SK-N-SH (cell line): Measurements from ENCODE around the gene SLC38A3. TPM values are rescaled to one million over a fixed set of nuclear protein-coding genes. Genes with fewer than 3 reads are reported as not detected.

ENCODE experiments used
- CTCF ChIA-PET: fragments of 300-600, 350-600 bp; formaldehyde crosslinking; extraction: SDS; loops from one replicate; lab custom pipeline; 2021; lab: Yijun Ruan, JAX
- POLR2A ChIA-PET: fragments of 350-600 bp; sonication (Branson Sonifier 250); formaldehyde crosslinking; extraction: SDS; loops from one replicate; lab custom pipeline; 2020; ENCODE audit warnings: antibody characterized with exemption, inconsistent platforms; lab: Yijun Ruan, JAX
- DNase-seq: peaks from one replicate; pipeline ENCODE4 v3.0.0; 2012
- H2AFZ ChIP-seq: fragments of 200-600 bp; sonication (generic); 2 replicates; pipeline ENCODE4 v1.8.1; 2016; ENCODE audit warnings: antibody characterized with exemption, mild to moderate bottlenecking, low read depth
- H3F3A ChIP-seq: fragments of 200-600 bp; sonication (generic); replicated peaks from 2 replicates; pipeline ENCODE3; 2016; ENCODE audit warnings: antibody characterized with exemption, mild to moderate bottlenecking; ENCODE audit not compliant: insufficient read depth
- H3K27ac ChIP-seq, 2 experiments: fragments of 200-500 bp in 1 of 2; fragments of 200-600 bp in 1 of 2; sonication (Bioruptor generic) in 1 of 2; sonication (generic), shearing (Covaris generic) in 1 of 2; 2 replicates each; pipeline versions ENCODE4 v1.5.1 to v1.6.1; 2014 to 2016; ENCODE audit warnings: low read depth in 2 of 2, inconsistent platforms in 1 of 2, low read length in 1 of 2, mild to moderate bottlenecking in 1 of 2, mixed read lengths in 1 of 2
- H3K27me3 ChIP-seq: fragments of 200-600 bp; sonication (generic), shearing (Covaris generic); 2 replicates; pipeline ENCODE4 v1.6.1; 2016; ENCODE audit warnings: mixed run types; ENCODE audit not compliant: insufficient read depth
- H3K36me3 ChIP-seq, 2 experiments: fragments of 200-500 bp in 1 of 2; fragments of 200-600 bp in 1 of 2; sonication (Bioruptor generic) in 1 of 2; sonication (generic) in 1 of 2; replicated peaks in 1 of 2; 2 replicates each; pipeline versions ENCODE3 to v1.5.1; 2014 to 2016; ENCODE audit warnings: low read length in 1 of 2, mild to moderate bottlenecking in 1 of 2; ENCODE audit not compliant: insufficient read depth in 2 of 2, control insufficient read depth in 1 of 2
- H3K4me1 ChIP-seq, 2 experiments: fragments of 200-500 bp in 1 of 2; fragments of 200-600 bp in 1 of 2; sonication (Bioruptor generic) in 1 of 2; sonication (generic), shearing (Covaris generic) in 1 of 2; 2 replicates each; pipeline versions ENCODE4 v1.5.1 to v1.6.1; 2014 to 2016; ENCODE audit warnings: low read depth in 1 of 2, low read length in 1 of 2, mixed run types in 1 of 2; ENCODE audit not compliant: insufficient read depth in 2 of 2, control insufficient read depth in 1 of 2
- H3K4me2 ChIP-seq: fragments of 200-600 bp; sonication (generic), shearing (Covaris generic); 2 replicates; pipeline ENCODE4 v1.6.1; 2017; ENCODE audit warnings: mixed run types
- H3K4me3 ChIP-seq, 2 experiments: fragments of 200-500 bp in 1 of 2; fragments of 200-600 bp in 1 of 2; sonication (Bioruptor generic) in 1 of 2; sonication (generic), shearing (Covaris generic) in 1 of 2; 2 replicates each; pipeline versions ENCODE4 v1.5.1 to v1.8.1; 2014 to 2016; ENCODE audit warnings: low read depth in 2 of 2, inconsistent platforms in 1 of 2, low read length in 1 of 2, mild to moderate bottlenecking in 1 of 2, mixed read lengths in 1 of 2, moderate library complexity in 1 of 2
- H3K79me2 ChIP-seq: fragments of 200-600 bp; sonication (generic); 2 replicates; pipeline ENCODE4 v1.8.1; 2017; ENCODE audit warnings: mild to moderate bottlenecking; ENCODE audit not compliant: insufficient read depth
- H3K9ac ChIP-seq: fragments of 200-600 bp; sonication (generic); 2 replicates; pipeline ENCODE4 v1.6.1; 2017; ENCODE audit warnings: mixed run types
- H3K9me2 ChIP-seq: fragments of 200-600 bp; sonication (generic); 2 replicates; pipeline ENCODE4 v1.6.1; 2017; ENCODE audit warnings: mixed run types
- H3K9me3 ChIP-seq: fragments of 200-600 bp; sonication (generic); 2 replicates; pipeline ENCODE4 v1.6.1; 2017; ENCODE audit warnings: mixed run types, mild to moderate bottlenecking, moderate library complexity
- H4K20me1 ChIP-seq: fragments of 200-600 bp; sonication (generic); 2 replicates; pipeline ENCODE4 v1.6.1; 2017; ENCODE audit warnings: mild to moderate bottlenecking, mixed run types; ENCODE audit not compliant: insufficient read depth
- CTCF ChIP-seq: fragments of 200-600 bp; sonication (generic); IDR thresholded peaks from 2 replicates; pipeline ENCODE4 v1.6.1; 2017; ENCODE audit warnings: antibody characterized with exemption, mild to moderate bottlenecking, moderate library complexity
- ELF1 ChIP-seq: IDR thresholded peaks from 2 replicates; pipeline ENCODE4 v1.4.0; 2012
- EZH2phosphoT487 ChIP-seq: fragments of 200-600 bp; sonication (generic); IDR thresholded peaks from 2 replicates; pipeline ENCODE4 v1.6.1; 2017; ENCODE audit warnings: low read depth, mixed run types, mild to moderate bottlenecking, antibody characterized with exemption, moderate library complexity, borderline replicate concordance
- FOSL2 ChIP-seq: IDR thresholded peaks from 2 replicates; pipeline ENCODE4 v1.4.0; 2012; ENCODE audit warnings: low read depth, mild to moderate bottlenecking, moderate library complexity, borderline replicate concordance
- FOXJ3 ChIP-seq: sonication (generic); formaldehyde crosslinking; IDR thresholded peaks from 2 replicates; pipeline ENCODE4 v1.5.1; 2020; ENCODE audit warnings: mild to moderate bottlenecking, missing genetic modification reagents
- GATA2 ChIP-seq: sonication (generic); formaldehyde crosslinking; IDR thresholded peaks from 2 replicates; pipeline ENCODE4 v1.5.0; 2020; ENCODE audit warnings: mild to moderate bottlenecking, missing genetic modification reagents
- MAX ChIP-seq: IDR thresholded peaks from 2 replicates; pipeline ENCODE4 v1.4.0; 2012; ENCODE audit warnings: low read depth
- MEF2A ChIP-seq: IDR thresholded peaks from 2 replicates; pipeline ENCODE4 v1.4.0; 2012; ENCODE audit warnings: low read depth, borderline replicate concordance
- NFIC ChIP-seq: IDR thresholded peaks from 2 replicates; pipeline ENCODE4 v1.4.0; 2012; ENCODE audit warnings: borderline replicate concordance
- PBX3 ChIP-seq: IDR thresholded peaks from 2 replicates; pipeline ENCODE4; 2012
- RAD21 ChIP-seq: IDR thresholded peaks from 2 replicates; pipeline ENCODE4 v1.6.1; 2012; ENCODE audit warnings: mild to moderate bottlenecking, low read length
- REST ChIP-seq: IDR thresholded peaks from 2 replicates; pipeline ENCODE4 v1.6.1; 2012; ENCODE audit warnings: mild to moderate bottlenecking, low read depth, low read length, moderate library complexity
- SIN3A ChIP-seq: IDR thresholded peaks from 2 replicates; pipeline ENCODE4 v1.6.1; 2012; ENCODE audit warnings: low read depth, mild to moderate bottlenecking, low read length, moderate library complexity, borderline replicate concordance
- TAF1 ChIP-seq: IDR thresholded peaks from 2 replicates; pipeline ENCODE4 v1.6.1; 2012; ENCODE audit warnings: low read depth, mild to moderate bottlenecking, low read length, moderate library complexity, borderline replicate concordance
- TCF12 ChIP-seq: IDR thresholded peaks from 2 replicates; pipeline ENCODE4 v1.4.0; 2012
- TEAD4 ChIP-seq: IDR thresholded peaks from 2 replicates; pipeline ENCODE4 v1.4.0; 2012; ENCODE audit warnings: mild to moderate bottlenecking, borderline replicate concordance; ENCODE audit not compliant: insufficient read depth
- USF2 ChIP-seq: fragments of 150-350 bp; IDR thresholded peaks from 2 replicates; pipeline ENCODE4 v1.6.1; 2017; ENCODE audit warnings: antibody characterized with exemption, low read length, low read depth, borderline replicate concordance
- WGBS: methylation state at CpG from one replicate; pipeline ENCODE4 v1.1.6; 2017; ENCODE audit warnings: low lambda C conversion rate; 5-methylcytosine and 5-hydroxymethylcytosine counted together
- polyA plus RNA-seq, 3 experiments: library from polyadenylated mRNA; depleted of rRNA; stranded (reverse); fragments of >200 nt; gene quantifications; 2 replicates each; pipeline ENCODE4 v1.2.3, GENCODE V29; 2012

SLC38A3 gene
- polyA plus RNA-seq, 1 of the 3 experiments (the other 2 are of a cell fraction), result 0.84 TPM

GRCh38 chr3:50161320-50161719 lies 43.8 kb upstream of the SLC38A3 start:
- H3F3A ChIP-seq, result peaks cover 18% of the 10 kb centered on the region
- ChIA-PET CTCF (interaction anchor here (1.0 to 1.4 kb wide), 2 partner anchors 37 to 64 kb away, joined by 3 read pairs; no protein-coding TSS in a partner anchor), POLR2A (no interaction called here)
- H3K9ac ChIP-seq, result no peak overlapping the region
- no peak overlapping the region for H3K27ac ChIP-seq
- no peaks in the 10 kb centered on the region for H4K20me1 ChIP-seq
- no peak for TF ChIP-seq FOXJ3
- TF ChIP-seq SIN3A, result no peak
- TF ChIP-seq TAF1, result no peak
- no peak for TF ChIP-seq CTCF
- H2AFZ ChIP-seq, result no peak overlapping the region
- WGBS, result 90% methylated on average over 12 of the region's 13 CpGs
- H3K4me2 ChIP-seq, result no peak overlapping the region
- H3K9me2 ChIP-seq, result no peaks in the 10 kb centered on the region
- H3K79me2 ChIP-seq, result peaks cover 18% of the 10 kb centered on the region
- peaks cover 0 to 3% of the 10 kb centered on the region in 2 experiments for H3K36me3 ChIP-seq
- no peak overlapping the region for H3K4me3 ChIP-seq
- no peak for DNase-seq
- no peaks in the 10 kb centered on the region for H3K27me3 ChIP-seq
- peaks cover 29 to 58% of the 10 kb centered on the region in 2 experiments; a peak in 3 of 4 replicates for H3K4me1 ChIP-seq
- H3K9me3 ChIP-seq, result no peaks in the 10 kb centered on the region

GRCh38 chr3:50162034-50162883 lies 42.8 kb upstream of the SLC38A3 start:
- Histone ChIP-seq H3K4me1 (peaks cover 29 to 66% of the 10 kb centered on the region in 2 experiments; a peak in 3 of 4 replicates), H4K20me1 (no peaks in the 10 kb centered on the region), H3K9ac (no peak overlapping the region), H3K9me2 (no peaks in the 10 kb centered on the region)
- TF ChIP-seq GATA2 (CRISPR knock-in tag) (no peak), PBX3 (no peak), TCF12 (no peak), ELF1 (no peak), RAD21 (no peak), USF2 (no peak), SIN3A (no peak), MAX (no peak), MEF2A (no peak), TEAD4 (no peak), NFIC (no peak), FOSL2 (no peak), EZH2phosphoT487 (no peak), FOXJ3 (no peak), REST (no peak)
- TF ChIP-seq, all 33 proteins: peak for 0
- 61% methylated on average over 3 of the region's 5 CpGs for WGBS
- Histone ChIP-seq H3K27me3 (no peaks in the 10 kb centered on the region), H3K4me3 (no peak overlapping the region), H3K79me2 (peaks cover 14% of the 10 kb centered on the region; the same call in 1 of the 2 replicates), H3K4me2 (peak overlapping the region; percentile 11; the same call in 1 of the 2 replicates), H3F3A (peaks cover 18% of the 10 kb centered on the region), H3K36me3 (peaks cover 0 to 3% of the 10 kb centered on the region in 2 experiments), H3K27ac (peak overlapping the region in 1 of 2 experiments; percentile 82; a peak in 2 of 4 replicates), H3K9me3 (no peaks in the 10 kb centered on the region), H2AFZ (no peak overlapping the region)
- ChIA-PET CTCF (interaction anchor here (0.8 to 1.5 kb wide), 7 partner anchors 14 to 84 kb away, joined by 3 to 4 read pairs (median 3); no protein-coding TSS in a partner anchor), POLR2A (no interaction called here)
- DNase-seq, result no peak
